ENCODE results near the gene BCL2L15. TPM values are rescaled to one million over a fixed set of nuclear protein-coding genes. Genes with fewer than 3 reads are reported as not detected.

BCL2L15 gene
- total and polyA plus RNA-seq, 10 of the 15 experiments (the other 5 are each of a cell fraction or from before 2014, with no cell fraction given): 0.42 to 1.2 (median 0.59) TPM

- ChIA-PET CTCF (interaction anchor here (0.6 to 1.3 kb wide), 6 partner anchors 10 to 37 kb away, joined by 3 to 7 read pairs (median 4); partner anchors contain the start of gene AP4B1), SMC1A (ENCODE audit: uncharacterized antibody, unreplicated experiment) (interaction anchor here (0.7 to 1.3 kb wide), 6 partner anchors 9 to 32 kb away, joined by 3 to 16 read pairs (median 4); partner anchors contain the start of gene AP4B1), RAD21 (ENCODE audit: unreplicated experiment) (interaction anchor here (0.9 to 1.3 kb wide), 5 partner anchors 12 to 32 kb away, joined by 3 to 12 read pairs (median 3); partner anchors contain the start of gene AP4B1), POLR2A (interaction anchor here (0.7 to 1.3 kb wide), 4 partner anchors 9 to 59 kb away, joined by 3 to 12 read pairs (median 7); partner anchors contain the start of gene AP4B1)
- Histone ChIP-seq H3K79me2 (ENCODE audit: control insufficient read depth, insufficient read depth, low read length) (peaks cover 41% of the 10 kb centered on the region), H3K9ac (ENCODE audit: control insufficient read depth, insufficient read depth, low read length) (peak overlapping the region; percentile 86), H3K9me3 (replicated peaks; ENCODE audit: control insufficient read depth, insufficient read depth, low read length) (no peaks in the 10 kb centered on the region), H3K4me2 (ENCODE audit: control insufficient read depth, insufficient read depth) (peak overlapping the region; percentile 60), H2AFZ (ENCODE audit: control insufficient read depth, low read depth, low read length) (peak overlapping the region; percentile 90), H3K4me3 (peak overlapping the region; percentile 14; the same call in 1 of the 2 replicates), H4K20me1 (ENCODE audit: control insufficient read depth, insufficient read depth) (no peaks in the 10 kb centered on the region), H3K27me3 (replicated peaks in 1 of 2; ENCODE audit: control insufficient read depth in 2 of 2, insufficient read depth in 2 of 2, low read length in 1 of 2) (no peaks in the 10 kb centered on the region), H3K27ac (ENCODE audit: control insufficient read depth, insufficient read depth) (peak overlapping the region; percentile 79), H3K36me3 (ENCODE audit: control insufficient read depth in 2 of 2, insufficient read depth in 2 of 2, low read length in 1 of 2) (peaks cover 0 to 3% of the 10 kb centered on the region in 2 experiments; a peak in 2 of 4 replicates), H3K4me1 (ENCODE audit: control insufficient read depth, insufficient read depth, low read length) (peaks cover 45% of the 10 kb centered on the region)
- no TSS peak for BruUV-seq (replicated peaks)
- ATAC-seq (peak; percentile 19), DNase-seq (ENCODE audit: low read depth, low spot score) (no peak), FAIRE-seq (no peak)
- intact Hi-C loops (cut with micrococcal nuclease; ENCODE audit: unreplicated experiment): no loop called here
- in situ Hi-C loops (cut with MboI): no loop called here
- TF ChIP-seq RAD51 (IDR thresholded peaks at IDR 0.05) (peak; percentile 30; the same call in 1 of the 2 replicates), TCF12 (IDR thresholded peaks at IDR 0.05; ENCODE audit: low read depth, low read length) (no peak), MAX (IDR thresholded peaks at IDR 0.05; ENCODE audit: low read depth, low read length) (0 out of 2 replicates have a peak, but pooled peaks have one; percentile 7), RELB (IDR thresholded peaks at IDR 0.05; ENCODE audit: low read depth) (no peak), SPI1 (IDR thresholded peaks at IDR 0.05; ENCODE audit: borderline replicate concordance, insufficient read depth, low read depth, low read length) (peak; percentile 55; the same call in 1 of the 2 replicates)
Observed at GRCh38 chr1:113872219-113872935, 15.0 kb downstream of the BCL2L15 start.

All from GM12878 (cell line).